SK-N-MC (cell line): Measurements from ENCODE around the gene GRP.

Experiments
- EZH2 ChIP-seq: fragments of 200-600 bp; sonication (generic); IDR thresholded peaks from one replicate; pipeline ENCODE4 v1.6.1; 2017; ENCODE audit warnings: antibody characterized with exemption
- FOXP2 ChIP-seq: optimal IDR thresholded peaks from 2 replicates; pipeline ENCODE3; 2011; ENCODE audit warnings: mild to moderate bottlenecking, moderate library complexity; ENCODE audit not compliant: insufficient read depth; ENCODE audit errors: extremely low read length, control extremely low read depth
- POLR2AphosphoS5 ChIP-seq: IDR thresholded peaks from 2 replicates; pipeline ENCODE4 v1.6.1; 2012; ENCODE audit warnings: mild to moderate bottlenecking, low read depth, low read length, borderline replicate concordance

DNA sequence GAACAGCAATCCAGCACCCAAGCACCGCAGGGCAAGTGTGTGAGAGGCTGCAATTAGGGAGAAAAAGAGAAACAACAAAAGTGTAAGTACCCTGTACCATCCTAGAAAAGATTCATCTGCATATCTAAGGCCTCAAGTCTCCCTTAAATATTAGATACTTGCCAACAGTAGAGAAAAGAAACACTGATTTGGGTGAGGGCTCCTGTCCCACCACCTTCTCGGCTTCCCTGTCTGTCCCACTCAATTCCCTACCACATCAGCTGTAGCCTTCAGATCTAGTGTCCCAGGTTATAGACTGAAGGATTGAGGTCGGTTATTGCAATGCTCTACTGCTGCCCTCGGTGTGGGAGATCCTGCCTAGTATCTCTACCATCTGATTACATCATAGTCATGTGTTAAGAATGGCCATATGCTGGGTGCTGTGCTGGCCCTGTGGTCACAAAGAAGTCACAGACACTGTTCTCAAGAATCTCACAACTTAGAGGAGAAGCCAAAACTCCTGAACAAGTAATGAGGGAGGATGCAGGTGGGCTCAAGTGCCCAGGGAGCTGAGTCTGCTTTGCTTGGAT is 50.8 kb downstream of the GRP start:
- no peak for TF ChIP-seq POLR2AphosphoS5
- no peak for TF ChIP-seq EZH2
- no peak for TF ChIP-seq FOXP2
